ENCODE data around the gene MYO16. TPM values are rescaled to one million over a fixed set of nuclear protein-coding genes. Genes with fewer than 3 reads are reported as not detected.
A peak's percentile ranks its signal among the peaks of the same experiment; 100 is the strongest.

Gene MYO16
- total and polyA plus RNA-seq, 2 of the 4 experiments (the other 2 are of a cell fraction): under 0.01 to 0.03 TPM

DNA sequence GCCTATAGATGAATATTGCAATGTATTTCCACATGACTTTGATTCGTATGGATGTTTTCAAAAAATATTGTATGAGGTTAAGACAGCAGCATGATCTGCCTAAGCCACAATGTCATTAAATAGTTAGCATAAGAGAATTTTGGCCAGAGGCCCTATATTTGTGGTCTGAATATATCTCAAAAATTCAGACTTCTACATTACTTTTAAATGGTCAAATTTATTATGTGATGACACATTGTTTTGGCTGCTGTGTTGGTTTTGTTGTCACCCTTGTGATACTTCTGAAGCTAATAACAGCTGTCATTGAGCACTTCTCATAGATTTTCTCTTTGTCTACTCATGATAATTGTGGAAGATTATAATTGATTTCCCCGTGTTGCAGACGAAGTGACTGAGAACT is 288.2 kb downstream of the MYO16 start:
- no peak overlapping the region for H2AK5ac ChIP-seq (ENCODE audit: low read depth, low read length)

More for the DNA sequence above, 288.2 kb downstream of the MYO16 start:
- ATAC-seq (ENCODE audit: low read depth) (peak; percentile 19; the same call in 1 of the 2 replicates), DNase-seq (peak; percentile 37)
- H2BK15ac ChIP-seq (ENCODE audit: low read depth, low read length): no peak overlapping the region
- H3K18ac ChIP-seq (ENCODE audit: low read depth, low read length): no peak overlapping the region
- no peak overlapping the region for H3K4me3 ChIP-seq (ENCODE audit: insufficient read depth, low read depth, low read length)
- dilution Hi-C loops (cut with HindIII; ENCODE audit: low sequenced_read_pairs, unreplicated experiment): no loop called here
- H3K4me2 ChIP-seq (ENCODE audit: low read depth, low read length): no peak overlapping the region
- H3K27me3 ChIP-seq (ENCODE audit: control insufficient read depth, insufficient read depth, low read length): no peaks in the 10 kb centered on the region
- no peaks in the 10 kb centered on the region for H3K79me1 ChIP-seq (ENCODE audit: low read depth in 1 of 2, low read length in 2 of 2)
- H3K4ac ChIP-seq (ENCODE audit: low read depth, low read length): no peak overlapping the region
- H2AK9ac ChIP-seq (replicated peaks; ENCODE audit: low read depth, low read length, poor library complexity): no peak overlapping the region
- no CpG with 5 or more reads among the region's 3 CpGs for WGBS, 2 experiments (ENCODE audit: extremely low coverage in 2 of 2, insufficient read length in 1 of 2)
- no peak overlapping the region for H4K8ac ChIP-seq (ENCODE audit: low read depth in 2 of 2, low read length in 2 of 2)
- H3K14ac ChIP-seq (replicated peaks; ENCODE audit: low read depth, low read length): no peak overlapping the region
- no peak overlapping the region for H4K5ac ChIP-seq (ENCODE audit: low read depth, low read length)
- TF ChIP-seq, protein P1, sequence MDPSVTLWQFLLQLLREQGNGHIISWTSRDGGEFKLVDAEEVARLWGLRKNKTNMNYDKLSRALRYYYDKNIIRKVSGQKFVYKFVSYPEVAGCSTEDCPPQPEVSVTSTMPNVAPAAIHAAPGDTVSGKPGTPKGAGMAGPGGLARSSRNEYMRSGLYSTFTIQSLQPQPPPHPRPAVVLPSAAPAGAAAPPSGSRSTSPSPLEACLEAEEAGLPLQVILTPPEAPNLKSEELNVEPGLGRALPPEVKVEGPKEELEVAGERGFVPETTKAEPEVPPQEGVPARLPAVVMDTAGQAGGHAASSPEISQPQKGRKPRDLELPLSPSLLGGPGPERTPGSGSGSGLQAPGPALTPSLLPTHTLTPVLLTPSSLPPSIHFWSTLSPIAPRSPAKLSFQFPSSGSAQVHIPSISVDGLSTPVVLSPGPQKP (IDR thresholded peaks at IDR 0.05; ENCODE audit: borderline replicate concordance, low read depth, low read length): no peak
- TF ChIP-seq MXI1 (IDR thresholded peaks at IDR 0.05; ENCODE audit: borderline replicate concordance, low read depth, low read length): no peak
- intact Hi-C loops (cut with micrococcal nuclease): loop anchor here (5.0 kb wide), 2 partner anchors 870 to 1190 kb away; partner anchors contain the start of gene IRS2
- peak overlapping the region; percentile 23; the same call in 1 of the 2 replicates for H2BK120ac ChIP-seq (ENCODE audit: low read depth, low read length)
- ChIA-PET POLR2A (ENCODE audit: unreplicated experiment) (no interaction called here), CTCF (interaction anchor here (0.6 kb wide), 2 partner anchors 26 to 890 kb away, joined by 3 read pairs; no protein-coding TSS in a partner anchor)
- H3K9me3 ChIP-seq (ENCODE audit: control insufficient read depth, insufficient read depth, low read length): no peaks in the 10 kb centered on the region
- peak overlapping the region; percentile 30; the same call in 1 of the 2 replicates for H4K91ac ChIP-seq (ENCODE audit: insufficient read depth, low read depth, low read length)
- no TSS peak for BruUV-seq (replicated peaks)
- no peak overlapping the region for H3K56ac ChIP-seq (ENCODE audit: extremely low read depth, insufficient read depth, low read length)
- no peaks in the 10 kb centered on the region for H4K20me1 ChIP-seq (ENCODE audit: insufficient read depth, low read length)
- no peaks in the 10 kb centered on the region for H3K36me3 ChIP-seq (ENCODE audit: control insufficient read depth, insufficient read depth, low read length)
- H3K9me1 ChIP-seq (ENCODE audit: insufficient read depth, low read length): peaks cover 6% of the 10 kb centered on the region; the same call in 1 of the 2 replicates
- peaks cover 13% of the 10 kb centered on the region for H3K4me1 ChIP-seq (ENCODE audit: control insufficient read depth, insufficient read depth, low read length)
- H3K9ac ChIP-seq (ENCODE audit: low read depth, low read length): no peak overlapping the region
- no peak overlapping the region for H3K27ac ChIP-seq (ENCODE audit: insufficient read depth, low read length)
- no peak overlapping the region for H2BK20ac ChIP-seq (ENCODE audit: low read depth, low read length)
- in situ Hi-C loops (cut with MboI; ENCODE audit: low sequenced_read_pairs): no loop called here
- H3K23ac ChIP-seq (ENCODE audit: low read depth, low read length): no peak overlapping the region
- H2AFZ ChIP-seq (replicated peaks; ENCODE audit: low read length, poor library complexity): no peak overlapping the region
- H2BK5ac ChIP-seq (ENCODE audit: low read depth, low read length, poor library complexity, severe bottlenecking): no peak overlapping the region
